K562 (cell line): ENCODE results near the gene PVALEF. TPM values are rescaled to one million over a fixed set of nuclear protein-coding genes. Genes with fewer than 3 reads are reported as not detected.

Source experiments
- ATAC-seq: fragments of 200-7000 bp; cut with Tn5 transposase; 3 replicates; pipeline ENCODE4 v1.9.1; 2020; ENCODE audit warnings: moderate library complexity
- BruUV-seq: library from RNA; stranded (reverse); fragments of 400-500 nt; replicated peaks from 2 replicates; lab custom pipeline; 2021; lab: Mats Ljungman, UMichigan
- CTCF ChIA-PET: fragments of 300-600 bp; formaldehyde crosslinking; extraction: SDS; loops from one replicate; lab custom pipeline; 2021; ENCODE audit warnings: low intra/inter-chr PET ratio; lab: Yijun Ruan, JAX
- POLR2A ChIA-PET: fragments of 300-600, 350-650 bp; sonication (Branson Sonifier 250); formaldehyde crosslinking; extraction: SDS; loops from one replicate; lab custom pipeline; 2021; ENCODE audit warnings: antibody characterized with exemption, inconsistent platforms; lab: Yijun Ruan, JAX
- DNase-seq, 4 experiments: peaks; one replicate each; pipeline versions ENCODE4 v3.0.0 to v3.0.0-alpha.2; 2011 to 2018; ENCODE audit warnings: low spot score in 3 of 4, mixed read lengths in 3 of 4; ENCODE audit errors: extremely low read depth in 1 of 4
- FAIRE-seq: peaks from 2 replicates; lab custom pipeline; 2011; peaks lifted over from hg19 to GRCh38; lab: Jason Lieb, UNC
- H2AFZ ChIP-seq: 2 replicates; pipeline ENCODE4 v1.6.0; 2011; ENCODE audit warnings: low read depth, low read length, control low read depth, inconsistent platforms
- H3K27ac ChIP-seq: fragments of 200-600 bp; 3 replicates; pipeline ENCODE4 v1.8.0; 2011; ENCODE audit warnings: low read depth, mild to moderate bottlenecking, control low read depth, inconsistent platforms, low read length, moderate library complexity, mixed read lengths; ENCODE audit errors: extremely low read depth
- H3K27me3 ChIP-seq, 2 experiments: fragments of 300-600 bp in 1 of 2; 2 replicates in 1 of 2; 3 replicates in 1 of 2; pipeline versions ENCODE4 v1.6.0 to v1.8.0; 2011; ENCODE audit warnings: inconsistent platforms in 2 of 2, low read length in 2 of 2, mild to moderate bottlenecking in 1 of 2, mixed read lengths in 1 of 2, moderate library complexity in 1 of 2; ENCODE audit not compliant: control insufficient read depth in 2 of 2, insufficient read depth in 2 of 2
- H3K36me3 ChIP-seq: fragments of 300-600 bp; 3 replicates; pipeline ENCODE4 v1.8.0; 2011; ENCODE audit warnings: mild to moderate bottlenecking, low read length, inconsistent platforms; ENCODE audit not compliant: control insufficient read depth, insufficient read depth
- H3K4me1 ChIP-seq, 2 experiments: fragments of 200-600 bp in 1 of 2; replicated peaks in 1 of 2; 2 replicates in 1 of 2; 3 replicates in 1 of 2; pipeline versions ENCODE4 v1.5.1 to v1.8.0; 2011; ENCODE audit warnings: inconsistent platforms in 2 of 2, low read length in 2 of 2, mild to moderate bottlenecking in 1 of 2, mixed read lengths in 1 of 2, moderate library complexity in 1 of 2; ENCODE audit not compliant: control insufficient read depth in 2 of 2, insufficient read depth in 2 of 2
- H3K4me2 ChIP-seq: 2 replicates; pipeline ENCODE4 v1.6.1; 2011; ENCODE audit warnings: low read length, control low read depth, inconsistent platforms, mixed read lengths; ENCODE audit not compliant: insufficient read depth
- H3K4me3 ChIP-seq: fragments of 200-600 bp; sonication (generic), shearing (Covaris generic); 2 replicates; pipeline ENCODE4 v1.5.1; 2016; ENCODE audit warnings: control low read depth, inconsistent platforms
- H3K79me2 ChIP-seq: fragments of 200-600 bp; 3 replicates; pipeline ENCODE4 v1.8.0; 2011; ENCODE audit warnings: low read length, inconsistent platforms; ENCODE audit not compliant: control insufficient read depth, insufficient read depth
- H3K9ac ChIP-seq, 2 experiments: 2 replicates each; pipeline versions ENCODE4 v1.6.0 to v1.6.1; 2011; ENCODE audit warnings: low read depth in 2 of 2, low read length in 2 of 2, control low read depth in 1 of 2, inconsistent platforms in 1 of 2, mild to moderate bottlenecking in 1 of 2, mixed read lengths in 1 of 2; ENCODE audit not compliant: insufficient read depth in 1 of 2
- H3K9me1 ChIP-seq: one replicate; pipeline ENCODE4 v1.6.0; 2011; ENCODE audit warnings: inconsistent platforms, mild to moderate bottlenecking, low read length, moderate library complexity; ENCODE audit not compliant: control insufficient read depth, insufficient read depth
- H3K9me3 ChIP-seq: replicated peaks from 2 replicates; pipeline ENCODE4 v1.5.1; 2011; ENCODE audit warnings: low read depth, low read length, inconsistent platforms; ENCODE audit not compliant: control insufficient read depth, insufficient read depth
- H4K20me1 ChIP-seq: replicated peaks from 2 replicates; pipeline ENCODE4 v1.6.1; 2011; ENCODE audit warnings: low read length, inconsistent platforms, mixed read lengths; ENCODE audit not compliant: control insufficient read depth, insufficient read depth
- L3MBTL2 ChIP-seq: fragments of 450-650 bp; IDR thresholded peaks from 2 replicates; pipeline ENCODE4 v1.6.1; 2016; ENCODE audit warnings: mild to moderate bottlenecking, moderate library complexity
- PCBP1 ChIP-seq: fragments of 200-400 bp; formaldehyde crosslinking; IDR thresholded peaks from 2 replicates; pipeline ENCODE4 v1.6.1; 2018; ENCODE audit warnings: mild to moderate bottlenecking, low read depth, low read length; ENCODE audit not compliant: poor library complexity, severe bottlenecking
- WGBS: fragments of 100-300 bp; shearing (Covaris generic); methylation state at CpG from one replicate; pipeline ENCODE4 v1.1.6; 2016; ENCODE audit warnings: low coverage, mixed read lengths; ENCODE audit not compliant: insufficient coverage; ENCODE audit errors: missing lambda C conversion rate; 5-methylcytosine and 5-hydroxymethylcytosine counted together
- in situ Hi-C: fragments of 300-500 bp; cut with MboI; formaldehyde crosslinking; loops from 4 replicates; pipeline ENCODE4 v1.15.0; 2018; ENCODE audit warnings: inconsistent platforms, mixed read lengths
- intact Hi-C: fragments of 100-400 bp; cut with micrococcal nuclease; formaldehyde crosslinking; loops from 2 replicates; pipeline ENCODE4 v1.14.2; 2022
- polyA plus RNA-seq, 8 experiments: library from polyadenylated mRNA; depleted of rRNA in 4 of 8; stranded (reverse) in 5 of 8; unstranded in 3 of 8; fragments of >200 nt; fragmentation: Nextera tagmentation in 2 of 8; fragmentation: Illumina TruSeq in 1 of 8; extraction: Ambion mirVana in 2 of 8; extraction: Trizol in 1 of 8; gene quantifications; 2 replicates each; pipeline versions ENCODE4 v1.2.1 to v1.2.3, GENCODE V29; 2011 to 2014; ENCODE audit warnings: inconsistent platforms in 1 of 8, missing spikeins in 1 of 8
- total RNA-seq, 7 experiments: library from RNA; depleted of rRNA in 6 of 7; stranded (reverse); fragments of >200 nt in 6 of 7; fragmentation: Illumina TruSeq in 2 of 7; extraction: Trizol in 2 of 7; gene quantifications; 2 replicates each; pipeline versions ENCODE4 v1.2.1 to v1.2.3, GENCODE V29; 2011 to 2021; ENCODE audit warnings: low replicate concordance in 1 of 7
- TF ChIP-seq, protein P1 (sequence below): fragments of 450-650 bp; IDR thresholded peaks from 2 replicates; pipeline ENCODE4 v1.6.1; 2016; ENCODE audit warnings: mild to moderate bottlenecking, moderate library complexity
- TF ChIP-seq, protein P2 (sequence below), 2 experiments: IDR thresholded peaks; 2 replicates each; pipeline ENCODE4 v1.6.1; 2011; ENCODE audit warnings: borderline replicate concordance in 1 of 2, control low read depth in 1 of 2, low read depth in 1 of 2, low read length in 1 of 2, mild to moderate bottlenecking in 1 of 2, mixed read lengths in 1 of 2, moderate library complexity in 1 of 2; ENCODE audit not compliant: insufficient read depth in 1 of 2, insufficient read length in 1 of 2, poor library complexity in 1 of 2, severe bottlenecking in 1 of 2; ENCODE audit errors: extremely low read depth in 1 of 2

PVALEF gene
- total and polyA plus RNA-seq, 9 of the 15 experiments (the other 6 are each of a cell fraction or from before 2014, with no cell fraction given) = not detected

DNA sequence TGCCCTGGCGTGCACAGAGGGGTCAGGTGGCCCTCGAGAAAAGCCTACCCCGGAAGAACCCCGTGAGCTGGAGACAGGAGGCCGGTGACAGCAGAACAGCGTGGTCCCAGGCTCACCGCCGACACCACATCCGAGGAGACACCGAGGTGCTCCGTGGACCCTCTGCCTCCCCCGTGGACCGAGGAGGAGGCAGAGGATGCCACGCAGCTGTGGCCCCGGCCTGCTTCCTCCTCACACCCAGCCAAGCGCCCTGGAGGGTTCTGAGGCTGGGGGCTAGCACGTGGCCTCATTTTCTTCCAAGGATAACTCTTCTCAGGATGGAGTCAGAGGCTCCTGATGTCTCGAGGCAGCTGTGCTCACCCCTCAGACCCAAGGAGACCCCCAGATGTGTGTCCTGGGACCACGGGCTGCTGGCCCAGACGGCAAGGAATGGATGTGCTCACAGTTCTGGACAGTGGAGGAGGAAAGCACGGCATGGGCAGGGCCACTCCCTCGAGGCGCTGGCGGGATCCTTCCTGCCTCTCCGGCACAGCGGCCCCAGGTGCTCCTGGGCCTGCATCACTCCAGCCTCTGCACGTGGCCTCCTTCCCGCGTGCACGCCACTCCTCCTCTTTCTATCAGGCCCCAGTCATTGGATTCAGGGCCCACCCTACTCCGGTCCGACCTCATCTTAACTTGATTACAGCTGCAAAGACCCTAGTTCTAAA, 4.4 kb upstream of the PVALEF start:
- no peaks in the 10 kb centered on the region; the same call in 1 of the 2 replicates for H4K20me1 ChIP-seq
- H3K36me3 ChIP-seq = no peaks in the 10 kb centered on the region
- no peaks in the 10 kb centered on the region for H3K9me1 ChIP-seq
- no peak overlapping the region for H3K27ac ChIP-seq
- no peaks in the 10 kb centered on the region for H3K9me3 ChIP-seq
- H3K4me3 ChIP-seq = no peak overlapping the region
- ATAC-seq (peak; percentile 43), FAIRE-seq (no peak), DNase-seq (peak in 1 of 4 experiments; percentile 40)
- 18% methylated on average over 31 of the region's 32 CpGs for WGBS
- no peak overlapping the region for H3K4me2 ChIP-seq
- H3K4me1 ChIP-seq = peaks cover 0 to 85% of the 10 kb centered on the region in 2 experiments; a peak in 2 of 5 replicates
- ChIA-PET POLR2A (no interaction called here), CTCF (no interaction called here)
- H3K9ac ChIP-seq = peak overlapping the region in 1 of 2 experiments; percentile 6; a peak in 2 of 4 replicates
- H3K27me3 ChIP-seq = peaks cover 44 to 92% of the 10 kb centered on the region in 2 experiments; a peak in 4 of 5 replicates
- intact Hi-C loops (no loop called here), in situ Hi-C loops (no loop called here)
- BruUV-seq = no TSS peak
- no peaks in the 10 kb centered on the region for H3K79me2 ChIP-seq
- H2AFZ ChIP-seq = no peak overlapping the region
- TF ChIP-seq, protein P1, sequence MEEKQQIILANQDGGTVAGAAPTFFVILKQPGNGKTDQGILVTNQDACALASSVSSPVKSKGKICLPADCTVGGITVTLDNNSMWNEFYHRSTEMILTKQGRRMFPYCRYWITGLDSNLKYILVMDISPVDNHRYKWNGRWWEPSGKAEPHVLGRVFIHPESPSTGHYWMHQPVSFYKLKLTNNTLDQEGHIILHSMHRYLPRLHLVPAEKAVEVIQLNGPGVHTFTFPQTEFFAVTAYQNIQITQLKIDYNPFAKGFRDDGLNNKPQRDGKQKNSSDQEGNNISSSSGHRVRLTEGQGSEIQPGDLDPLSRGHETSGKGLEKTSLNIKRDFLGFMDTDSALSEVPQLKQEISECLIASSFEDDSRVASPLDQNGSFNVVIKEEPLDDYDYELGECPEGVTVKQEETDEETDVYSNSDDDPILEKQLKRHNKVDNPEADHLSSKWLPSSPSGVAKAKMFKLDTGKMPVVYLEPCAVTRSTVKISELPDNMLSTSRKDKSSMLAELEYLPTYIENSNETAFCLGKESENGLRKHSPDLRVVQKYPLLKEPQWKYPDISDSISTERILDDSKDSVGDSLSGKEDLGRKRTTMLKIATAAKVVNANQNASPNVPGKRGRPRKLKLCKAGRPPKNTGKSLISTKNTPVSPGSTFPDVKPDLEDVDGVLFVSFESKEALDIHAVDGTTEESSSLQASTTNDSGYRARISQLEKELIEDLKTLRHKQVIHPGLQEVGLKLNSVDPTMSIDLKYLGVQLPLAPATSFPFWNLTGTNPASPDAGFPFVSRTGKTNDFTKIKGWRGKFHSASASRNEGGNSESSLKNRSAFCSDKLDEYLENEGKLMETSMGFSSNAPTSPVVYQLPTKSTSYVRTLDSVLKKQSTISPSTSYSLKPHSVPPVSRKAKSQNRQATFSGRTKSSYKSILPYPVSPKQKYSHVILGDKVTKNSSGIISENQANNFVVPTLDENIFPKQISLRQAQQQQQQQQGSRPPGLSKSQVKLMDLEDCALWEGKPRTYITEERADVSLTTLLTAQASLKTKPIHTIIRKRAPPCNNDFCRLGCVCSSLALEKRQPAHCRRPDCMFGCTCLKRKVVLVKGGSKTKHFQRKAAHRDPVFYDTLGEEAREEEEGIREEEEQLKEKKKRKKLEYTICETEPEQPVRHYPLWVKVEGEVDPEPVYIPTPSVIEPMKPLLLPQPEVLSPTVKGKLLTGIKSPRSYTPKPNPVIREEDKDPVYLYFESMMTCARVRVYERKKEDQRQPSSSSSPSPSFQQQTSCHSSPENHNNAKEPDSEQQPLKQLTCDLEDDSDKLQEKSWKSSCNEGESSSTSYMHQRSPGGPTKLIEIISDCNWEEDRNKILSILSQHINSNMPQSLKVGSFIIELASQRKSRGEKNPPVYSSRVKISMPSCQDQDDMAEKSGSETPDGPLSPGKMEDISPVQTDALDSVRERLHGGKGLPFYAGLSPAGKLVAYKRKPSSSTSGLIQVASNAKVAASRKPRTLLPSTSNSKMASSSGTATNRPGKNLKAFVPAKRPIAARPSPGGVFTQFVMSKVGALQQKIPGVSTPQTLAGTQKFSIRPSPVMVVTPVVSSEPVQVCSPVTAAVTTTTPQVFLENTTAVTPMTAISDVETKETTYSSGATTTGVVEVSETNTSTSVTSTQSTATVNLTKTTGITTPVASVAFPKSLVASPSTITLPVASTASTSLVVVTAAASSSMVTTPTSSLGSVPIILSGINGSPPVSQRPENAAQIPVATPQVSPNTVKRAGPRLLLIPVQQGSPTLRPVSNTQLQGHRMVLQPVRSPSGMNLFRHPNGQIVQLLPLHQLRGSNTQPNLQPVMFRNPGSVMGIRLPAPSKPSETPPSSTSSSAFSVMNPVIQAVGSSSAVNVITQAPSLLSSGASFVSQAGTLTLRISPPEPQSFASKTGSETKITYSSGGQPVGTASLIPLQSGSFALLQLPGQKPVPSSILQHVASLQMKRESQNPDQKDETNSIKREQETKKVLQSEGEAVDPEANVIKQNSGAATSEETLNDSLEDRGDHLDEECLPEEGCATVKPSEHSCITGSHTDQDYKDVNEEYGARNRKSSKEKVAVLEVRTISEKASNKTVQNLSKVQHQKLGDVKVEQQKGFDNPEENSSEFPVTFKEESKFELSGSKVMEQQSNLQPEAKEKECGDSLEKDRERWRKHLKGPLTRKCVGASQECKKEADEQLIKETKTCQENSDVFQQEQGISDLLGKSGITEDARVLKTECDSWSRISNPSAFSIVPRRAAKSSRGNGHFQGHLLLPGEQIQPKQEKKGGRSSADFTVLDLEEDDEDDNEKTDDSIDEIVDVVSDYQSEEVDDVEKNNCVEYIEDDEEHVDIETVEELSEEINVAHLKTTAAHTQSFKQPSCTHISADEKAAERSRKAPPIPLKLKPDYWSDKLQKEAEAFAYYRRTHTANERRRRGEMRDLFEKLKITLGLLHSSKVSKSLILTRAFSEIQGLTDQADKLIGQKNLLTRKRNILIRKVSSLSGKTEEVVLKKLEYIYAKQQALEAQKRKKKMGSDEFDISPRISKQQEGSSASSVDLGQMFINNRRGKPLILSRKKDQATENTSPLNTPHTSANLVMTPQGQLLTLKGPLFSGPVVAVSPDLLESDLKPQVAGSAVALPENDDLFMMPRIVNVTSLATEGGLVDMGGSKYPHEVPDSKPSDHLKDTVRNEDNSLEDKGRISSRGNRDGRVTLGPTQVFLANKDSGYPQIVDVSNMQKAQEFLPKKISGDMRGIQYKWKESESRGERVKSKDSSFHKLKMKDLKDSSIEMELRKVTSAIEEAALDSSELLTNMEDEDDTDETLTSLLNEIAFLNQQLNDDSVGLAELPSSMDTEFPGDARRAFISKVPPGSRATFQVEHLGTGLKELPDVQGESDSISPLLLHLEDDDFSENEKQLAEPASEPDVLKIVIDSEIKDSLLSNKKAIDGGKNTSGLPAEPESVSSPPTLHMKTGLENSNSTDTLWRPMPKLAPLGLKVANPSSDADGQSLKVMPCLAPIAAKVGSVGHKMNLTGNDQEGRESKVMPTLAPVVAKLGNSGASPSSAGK = peak; percentile 34; the same call in 1 of the 2 replicates
- TF ChIP-seq PCBP1 = no peak
- TF ChIP-seq, protein P2, sequence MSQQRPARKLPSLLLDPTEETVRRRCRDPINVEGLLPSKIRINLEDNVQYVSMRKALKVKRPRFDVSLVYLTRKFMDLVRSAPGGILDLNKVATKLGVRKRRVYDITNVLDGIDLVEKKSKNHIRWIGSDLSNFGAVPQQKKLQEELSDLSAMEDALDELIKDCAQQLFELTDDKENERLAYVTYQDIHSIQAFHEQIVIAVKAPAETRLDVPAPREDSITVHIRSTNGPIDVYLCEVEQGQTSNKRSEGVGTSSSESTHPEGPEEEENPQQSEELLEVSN (IDR thresholded peaks at IDR 0.05; ENCODE audit: borderline replicate concordance in 1 of 2, extremely low read depth in 1 of 2, insufficient read depth in 1 of 2, insufficient read length in 1 of 2, low read depth in 1 of 2, low read length in 1 of 2, poor library complexity in 1 of 2, severe bottlenecking in 1 of 2) = peak; percentile 54 to 80
- peak; percentile 38; the same call in 1 of the 2 replicates for TF ChIP-seq L3MBTL2
